Neural progenitor cell (in vitro differentiated cells): ENCODE measurements around the gene PLK2. TPM values are rescaled to one million over a fixed set of nuclear protein-coding genes. Genes with fewer than 3 reads are reported as not detected.

ENCODE experiments used
- DNase-seq: peaks from one replicate; pipeline ENCODE4 v3.0.0-alpha.2; 2016; ENCODE audit warnings: low spot score
- H2AFZ ChIP-seq: fragments of 200-600 bp; sonication (generic); replicated peaks from 2 replicates; pipeline ENCODE4 v1.6.1; 2016; ENCODE audit warnings: antibody characterized with exemption
- H3F3A ChIP-seq: fragments of 200-600 bp; sonication (generic); 2 replicates; pipeline ENCODE4 v1.6.1; 2016; ENCODE audit warnings: antibody characterized with exemption, low read depth
- H3K27ac ChIP-seq: fragments of 200-600 bp; sonication (generic); 2 replicates; pipeline ENCODE4 v1.5.1; 2016; ENCODE audit warnings: mild to moderate bottlenecking
- H3K27me3 ChIP-seq: fragments of 200-600 bp; sonication (generic); 2 replicates; pipeline ENCODE4 v1.6.1; 2016; ENCODE audit warnings: mild to moderate bottlenecking, moderate library complexity
- H3K36me3 ChIP-seq: fragments of 200-600 bp; sonication (generic); 2 replicates; pipeline ENCODE4 v1.5.1; 2016
- H3K4me1 ChIP-seq: fragments of 200-600 bp; sonication (generic); 2 replicates; pipeline ENCODE4 v1.6.1; 2016; ENCODE audit warnings: mixed run types
- H3K4me2 ChIP-seq: fragments of 200-600 bp; sonication (generic); 2 replicates; pipeline ENCODE4 v1.6.1; 2016
- H3K4me3 ChIP-seq: fragments of 200-600 bp; sonication (generic); 2 replicates; pipeline ENCODE4 v1.5.1; 2016
- H3K79me2 ChIP-seq: fragments of 200-600 bp; sonication (generic); 2 replicates; pipeline ENCODE4 v1.6.1; 2016; ENCODE audit warnings: low read depth
- H3K9ac ChIP-seq: fragments of 200-600 bp; sonication (generic); 2 replicates; pipeline ENCODE4 v1.6.1; 2016
- H3K9me3 ChIP-seq: fragments of 200-600 bp; sonication (generic); 2 replicates; pipeline ENCODE4 v1.5.1; 2016; ENCODE audit warnings: low read depth
- H4K20me1 ChIP-seq: fragments of 200-600 bp; sonication (generic); 2 replicates; pipeline ENCODE4 v1.6.1; 2016; ENCODE audit warnings: low read depth
- H3K27ac Mint-ChIP-seq: 3 replicates; pipeline ENCODE4 v1.8.0; 2021; ENCODE audit warnings: mixed read lengths
- H3K27me3 Mint-ChIP-seq: 2 replicates; pipeline ENCODE4 v1.8.0; 2022; ENCODE audit warnings: low read depth, mild to moderate bottlenecking, inconsistent platforms, moderate library complexity, mixed read lengths; ENCODE audit not compliant: insufficient read depth
- H3K36me3 Mint-ChIP-seq: 3 replicates; pipeline ENCODE4 v1.8.0; 2021; ENCODE audit warnings: mixed read lengths
- H3K4me1 Mint-ChIP-seq: 3 replicates; pipeline ENCODE4 v1.8.0; 2021; ENCODE audit warnings: mixed read lengths
- H3K4me3 Mint-ChIP-seq: 3 replicates; pipeline ENCODE4 v1.8.0; 2021; ENCODE audit warnings: mild to moderate bottlenecking, moderate library complexity, mixed read lengths
- H3K9me3 Mint-ChIP-seq: 3 replicates; pipeline ENCODE4 v1.8.0; 2020; ENCODE audit warnings: mixed read lengths
- CTCF ChIP-seq: fragments of 200-600 bp; sonication (generic); IDR thresholded peaks from 2 replicates; pipeline ENCODE4 v1.5.1; 2017; ENCODE audit warnings: antibody characterized with exemption, mild to moderate bottlenecking
- EZH2 ChIP-seq: fragments of 200-600 bp; sonication (generic); IDR thresholded peaks from 2 replicates; pipeline ENCODE4 v1.6.1; 2017; ENCODE audit warnings: antibody characterized with exemption, mild to moderate bottlenecking, moderate library complexity
- EZH2phosphoT487 ChIP-seq: fragments of 200-600 bp; sonication (generic); IDR thresholded peaks from 2 replicates; pipeline ENCODE4 v1.6.1; 2017; ENCODE audit warnings: antibody characterized with exemption
- total RNA-seq: library from RNA; depleted of rRNA; stranded (reverse); fragments of >200 nt; gene quantifications from 2 replicates; pipeline ENCODE4 v1.2.3, GENCODE V29; 2015; ENCODE audit warnings: low replicate concordance

PLK2 gene
- total RNA-seq, 1 donor from 2014 or later: 10.1 TPM

- no peaks in the 10 kb centered on the region for H3K36me3 ChIP-seq
- H3K4me2 ChIP-seq: no peak overlapping the region
- no peaks in the 10 kb centered on the region for H4K20me1 ChIP-seq
- H3K27ac ChIP-seq: no peak overlapping the region
- no peaks in the 10 kb centered on the region for H3K9me3 ChIP-seq
- no peaks in the 10 kb centered on the region for H3K79me2 ChIP-seq
- peaks cover 3% of the 10 kb centered on the region for H3K4me1 Mint-ChIP-seq
- no peak overlapping the region for H3K4me3 ChIP-seq
- H3K27me3 ChIP-seq: no peaks in the 10 kb centered on the region
- H3K36me3 Mint-ChIP-seq: no peaks in the 10 kb centered on the region
- H3K4me3 Mint-ChIP-seq: no peak overlapping the region
- H2AFZ ChIP-seq: no peak overlapping the region
- H3K9me3 Mint-ChIP-seq: no peaks in the 10 kb centered on the region
- no peaks in the 10 kb centered on the region for H3F3A ChIP-seq
- H3K4me1 ChIP-seq: no peaks in the 10 kb centered on the region
- TF ChIP-seq CTCF: peak; percentile 43
- TF ChIP-seq EZH2: no peak
- no peak for TF ChIP-seq EZH2phosphoT487
- no peaks in the 10 kb centered on the region for H3K27me3 Mint-ChIP-seq
- no peak overlapping the region for H3K27ac Mint-ChIP-seq
- DNase-seq: peak; percentile 31
- H3K9ac ChIP-seq: no peak overlapping the region
Observed at GRCh38 chr5:58501778-58502417, 42.0 kb upstream of the PLK2 start.

GRCh38 chr5:58499941-58500340, 40.1 kb upstream of the PLK2 start:
- no peak overlapping the region for H3K27ac ChIP-seq
- no peaks in the 10 kb centered on the region for H4K20me1 ChIP-seq
- no peak overlapping the region for H2AFZ ChIP-seq
- no peak overlapping the region for H3K4me3 Mint-ChIP-seq
- no peaks in the 10 kb centered on the region for H3K36me3 Mint-ChIP-seq
- no peaks in the 10 kb centered on the region for H3K9me3 Mint-ChIP-seq
- H3K79me2 ChIP-seq: no peaks in the 10 kb centered on the region
- H3K27ac Mint-ChIP-seq: no peak overlapping the region
- H3K9ac ChIP-seq: no peak overlapping the region
- H3K4me1 Mint-ChIP-seq: peaks cover 3% of the 10 kb centered on the region
- no peak for DNase-seq
- H3K9me3 ChIP-seq: no peaks in the 10 kb centered on the region
- H3F3A ChIP-seq: no peaks in the 10 kb centered on the region
- no peak for TF ChIP-seq EZH2
- TF ChIP-seq EZH2phosphoT487: no peak
- no peak for TF ChIP-seq CTCF
- H3K36me3 ChIP-seq: no peaks in the 10 kb centered on the region
- H3K4me1 ChIP-seq: no peaks in the 10 kb centered on the region
- no peaks in the 10 kb centered on the region for H3K27me3 ChIP-seq
- no peak overlapping the region for H3K4me3 ChIP-seq
- no peak overlapping the region for H3K4me2 ChIP-seq
- no peaks in the 10 kb centered on the region for H3K27me3 Mint-ChIP-seq

- DNase-seq: no peak
- Histone ChIP-seq H3K79me2 (no peaks in the 10 kb centered on the region), H3K4me2 (no peak overlapping the region), H3K9ac (no peak overlapping the region), H3K4me1 (no peaks in the 10 kb centered on the region), H2AFZ (no peak overlapping the region), H3K4me3 (no peak overlapping the region), H3K27me3 (no peaks in the 10 kb centered on the region), H3K27ac (no peak overlapping the region), H3K36me3 (no peaks in the 10 kb centered on the region), H3F3A (no peaks in the 10 kb centered on the region), H3K9me3 (no peaks in the 10 kb centered on the region), H4K20me1 (no peaks in the 10 kb centered on the region)
- Mint-ChIP-seq H3K27me3 (no peaks in the 10 kb centered on the region), H3K4me3 (no peak overlapping the region), H3K27ac (no peak overlapping the region), H3K36me3 (no peaks in the 10 kb centered on the region), H3K4me1 (peaks cover 3% of the 10 kb centered on the region), H3K9me3 (no peaks in the 10 kb centered on the region)
- TF ChIP-seq CTCF (no peak), EZH2phosphoT487 (no peak), EZH2 (no peak)
Observed at GRCh38 chr5:58499231-58499630, 39.3 kb upstream of the PLK2 start.
